Measurements from ENCODE around the gene OSBPL10.
A peak's percentile ranks its signal among the peaks of the same experiment; 100 is the strongest.

Gene OSBPL10

DNA sequence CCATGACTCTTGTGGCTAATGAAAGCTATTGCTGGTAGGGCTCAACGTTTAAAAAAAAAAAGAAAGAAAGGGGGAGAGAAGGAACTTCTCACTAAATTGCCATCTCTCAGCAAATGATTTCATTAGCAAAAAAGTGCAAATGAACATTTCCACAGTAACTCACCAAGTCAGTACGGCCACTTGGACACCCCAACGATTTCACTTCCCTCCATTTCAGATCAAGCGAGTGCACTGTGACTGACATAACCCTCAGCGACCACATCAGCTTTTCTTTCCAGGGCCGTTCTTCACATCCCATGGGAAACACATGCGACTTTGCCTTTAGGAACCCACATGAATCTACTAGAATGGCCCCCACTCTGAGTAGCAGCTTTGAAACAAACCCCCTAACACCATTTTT is 71.6 kb downstream of the OSBPL10 start:
- no peak overlapping the region for H3K4me3 ChIP-seq (ENCODE audit: low read depth, low read length)

DNA sequence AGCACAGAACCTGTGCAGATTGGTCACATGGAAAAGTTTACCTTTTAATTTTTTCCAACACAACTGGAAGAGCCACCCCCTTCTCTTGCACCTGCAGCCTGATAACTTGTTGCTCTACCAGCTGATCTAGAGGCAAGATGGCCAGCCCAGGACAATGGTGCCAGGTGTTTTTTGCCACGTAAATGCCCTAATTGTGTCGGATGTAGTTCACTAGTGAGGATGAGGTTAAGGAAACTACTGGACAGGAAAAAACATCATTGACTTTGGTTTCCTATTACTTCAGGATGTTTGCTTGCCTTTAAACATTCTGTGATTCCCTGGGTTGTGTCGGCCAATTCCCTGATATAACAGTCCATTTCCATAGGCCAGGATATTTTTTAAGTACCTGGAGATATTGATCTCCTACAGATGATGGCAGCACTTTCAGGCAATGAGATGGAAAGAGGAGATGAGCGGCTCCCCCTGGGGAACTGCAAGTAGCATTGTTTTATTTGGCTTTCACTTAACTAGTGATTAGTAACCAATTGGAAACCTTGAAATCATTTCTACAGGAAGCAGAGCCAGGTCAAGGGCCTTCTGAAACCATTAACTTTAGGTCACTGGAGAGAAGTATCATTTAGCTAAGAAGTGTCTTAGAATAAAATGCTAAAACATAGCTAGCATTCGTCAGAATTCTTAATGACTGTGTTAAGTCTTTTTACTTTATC is 72.5 kb downstream of the OSBPL10 start:
- TF ChIP-seq, protein P1, sequence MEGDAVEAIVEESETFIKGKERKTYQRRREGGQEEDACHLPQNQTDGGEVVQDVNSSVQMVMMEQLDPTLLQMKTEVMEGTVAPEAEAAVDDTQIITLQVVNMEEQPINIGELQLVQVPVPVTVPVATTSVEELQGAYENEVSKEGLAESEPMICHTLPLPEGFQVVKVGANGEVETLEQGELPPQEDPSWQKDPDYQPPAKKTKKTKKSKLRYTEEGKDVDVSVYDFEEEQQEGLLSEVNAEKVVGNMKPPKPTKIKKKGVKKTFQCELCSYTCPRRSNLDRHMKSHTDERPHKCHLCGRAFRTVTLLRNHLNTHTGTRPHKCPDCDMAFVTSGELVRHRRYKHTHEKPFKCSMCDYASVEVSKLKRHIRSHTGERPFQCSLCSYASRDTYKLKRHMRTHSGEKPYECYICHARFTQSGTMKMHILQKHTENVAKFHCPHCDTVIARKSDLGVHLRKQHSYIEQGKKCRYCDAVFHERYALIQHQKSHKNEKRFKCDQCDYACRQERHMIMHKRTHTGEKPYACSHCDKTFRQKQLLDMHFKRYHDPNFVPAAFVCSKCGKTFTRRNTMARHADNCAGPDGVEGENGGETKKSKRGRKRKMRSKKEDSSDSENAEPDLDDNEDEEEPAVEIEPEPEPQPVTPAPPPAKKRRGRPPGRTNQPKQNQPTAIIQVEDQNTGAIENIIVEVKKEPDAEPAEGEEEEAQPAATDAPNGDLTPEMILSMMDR (IDR thresholded peaks at IDR 0.05; ENCODE audit: control insufficient read depth, extremely low read depth, insufficient read depth), result peak; percentile 43
- no peak overlapping the region for H3K4me3 ChIP-seq (ENCODE audit: low read depth, low read length)
- no peak for DNase-seq (ENCODE audit: low read depth)

More for the DNA sequence above, 71.6 kb downstream of the OSBPL10 start:
- TF ChIP-seq, protein P1 (IDR thresholded peaks at IDR 0.05; ENCODE audit: control insufficient read depth, extremely low read depth, insufficient read depth), result no peak
- DNase-seq (ENCODE audit: low read depth), result no peak

DNA sequence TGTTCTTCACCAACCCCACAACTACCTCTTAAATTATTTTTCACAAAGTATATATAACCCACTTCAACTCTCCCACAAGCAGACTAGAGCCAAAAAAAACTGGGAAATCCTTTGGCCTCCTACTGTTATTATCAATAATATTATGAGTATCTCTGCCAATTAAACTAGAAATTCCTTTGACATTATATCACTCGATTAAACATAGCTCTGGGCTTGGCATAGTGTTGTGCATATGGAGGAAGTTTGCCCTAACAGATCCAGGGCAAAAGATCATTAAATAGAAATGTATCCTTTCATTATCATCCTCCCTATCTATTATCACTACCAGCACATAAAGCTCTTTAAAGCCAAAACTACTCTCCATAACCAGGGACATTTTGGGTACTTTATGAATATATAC is 74.9 kb downstream of the OSBPL10 start:
- H3K4me3 ChIP-seq (ENCODE audit: low read depth, low read length), result no peak overlapping the region
- TF ChIP-seq, protein P1 (IDR thresholded peaks at IDR 0.05; ENCODE audit: control insufficient read depth, extremely low read depth, insufficient read depth), result no peak
- DNase-seq (ENCODE audit: low read depth), result peak; percentile 59

DNA sequence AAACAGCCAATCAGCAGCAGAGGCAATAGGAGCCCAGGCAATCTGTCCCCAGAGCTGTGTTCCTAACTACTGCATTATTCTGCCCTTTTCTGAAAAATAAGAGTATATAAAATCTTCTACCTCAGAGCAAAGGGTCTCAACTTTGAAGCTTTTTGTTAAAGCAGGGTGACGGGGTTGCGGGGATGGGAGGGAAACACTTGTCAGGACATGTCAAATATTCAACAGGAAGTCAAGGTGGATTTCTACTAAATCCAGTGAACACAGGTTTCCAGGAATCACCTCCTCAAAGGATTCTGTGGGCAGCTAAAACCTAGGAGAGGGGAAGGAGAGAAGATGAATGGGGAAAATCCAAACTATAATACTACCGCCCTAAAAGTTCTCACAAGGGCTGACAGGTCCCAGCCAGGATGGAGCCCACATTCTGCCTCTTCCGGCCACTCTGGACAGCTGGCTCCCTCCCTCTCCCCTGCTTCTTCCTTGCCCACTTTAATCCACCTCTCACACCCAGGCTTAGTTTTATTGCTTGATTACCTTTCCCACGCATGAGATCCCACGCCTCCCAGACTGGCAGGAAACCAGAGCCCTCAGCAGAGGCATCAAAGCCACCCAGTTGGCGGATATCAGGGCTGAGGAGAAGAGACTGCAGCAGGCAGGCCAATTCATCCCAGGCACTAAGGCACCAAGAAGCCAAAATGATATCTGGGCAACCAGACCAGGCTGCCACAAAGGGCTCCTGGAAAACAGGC is 77.2 kb downstream of the OSBPL10 start:
- no peak for DNase-seq (ENCODE audit: low read depth)
- no peak overlapping the region for H3K4me3 ChIP-seq (ENCODE audit: low read depth, low read length)
- TF ChIP-seq, protein P1 (IDR thresholded peaks at IDR 0.05; ENCODE audit: control insufficient read depth, extremely low read depth, insufficient read depth), result no peak

DNA sequence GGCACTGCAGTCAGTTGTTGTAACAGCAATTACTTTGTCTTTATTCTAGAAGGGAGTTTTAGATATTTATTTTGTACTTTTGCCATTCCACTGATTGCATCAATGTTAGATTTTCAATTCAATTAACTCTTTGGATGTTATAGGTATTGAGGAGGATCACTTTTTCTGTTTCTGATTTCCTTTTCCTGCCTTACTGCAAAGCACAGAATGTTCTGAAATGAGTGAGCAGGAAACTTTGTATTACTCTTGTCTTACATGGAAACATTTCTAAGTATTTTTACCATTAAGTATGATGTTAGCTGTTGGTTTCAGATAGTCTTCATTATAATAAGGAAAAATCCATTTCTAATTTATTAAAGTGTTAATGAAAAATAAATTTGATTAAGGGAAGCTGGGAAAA is 80.5 kb downstream of the OSBPL10 start:
- DNase-seq (ENCODE audit: low read depth), result no peak

DNA sequence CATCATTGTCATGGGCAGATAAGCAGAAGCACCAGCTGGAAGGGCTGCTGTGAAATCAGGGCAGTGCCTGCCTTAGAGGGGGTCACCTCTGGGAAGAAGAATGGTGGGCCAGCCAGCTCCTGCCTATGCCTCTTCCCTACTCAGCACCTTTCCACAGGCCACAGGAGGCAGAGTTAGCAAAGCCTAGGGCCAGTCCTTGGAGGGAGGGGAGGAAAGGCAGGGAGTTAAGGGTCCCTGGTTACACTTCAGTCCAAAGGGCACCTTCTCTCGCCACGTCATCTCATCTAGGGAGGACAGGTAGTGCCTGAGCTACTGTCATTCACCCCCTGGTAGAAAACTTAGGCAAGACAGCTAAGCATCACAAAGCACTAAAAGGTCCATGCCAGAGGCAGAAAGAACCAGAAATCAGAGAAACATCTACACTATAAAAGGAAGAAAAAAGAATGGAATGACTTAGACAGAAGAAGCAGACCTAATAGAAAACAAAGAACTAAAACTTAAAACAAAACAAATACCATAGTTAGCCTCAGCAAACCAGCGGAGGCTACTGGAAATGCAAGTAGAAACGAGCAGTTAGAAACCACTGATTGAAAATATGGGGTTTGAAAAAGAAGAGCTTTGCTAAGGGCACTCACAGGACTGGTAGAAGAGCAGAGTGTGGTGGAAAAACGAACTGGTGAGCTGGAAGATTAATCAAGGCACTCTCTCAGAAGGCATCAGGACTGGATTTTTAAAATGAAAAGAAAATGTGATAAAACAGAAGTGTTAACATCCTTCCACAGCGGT is 84.2 kb downstream of the OSBPL10 start:
- TF ChIP-seq, protein P1 (IDR thresholded peaks at IDR 0.05; ENCODE audit: control insufficient read depth, extremely low read depth, insufficient read depth), result no peak
- H3K4me3 ChIP-seq (ENCODE audit: low read depth, low read length), result no peak overlapping the region
- no peak for DNase-seq (ENCODE audit: low read depth)

More for the DNA sequence above, 80.5 kb downstream of the OSBPL10 start:
- TF ChIP-seq, protein P1 (IDR thresholded peaks at IDR 0.05; ENCODE audit: control insufficient read depth, extremely low read depth, insufficient read depth), result no peak
- no peak overlapping the region for H3K4me3 ChIP-seq (ENCODE audit: low read depth, low read length)
